Measurements from ENCODE around the gene PRMT9.

PRMT9 gene

DNA sequence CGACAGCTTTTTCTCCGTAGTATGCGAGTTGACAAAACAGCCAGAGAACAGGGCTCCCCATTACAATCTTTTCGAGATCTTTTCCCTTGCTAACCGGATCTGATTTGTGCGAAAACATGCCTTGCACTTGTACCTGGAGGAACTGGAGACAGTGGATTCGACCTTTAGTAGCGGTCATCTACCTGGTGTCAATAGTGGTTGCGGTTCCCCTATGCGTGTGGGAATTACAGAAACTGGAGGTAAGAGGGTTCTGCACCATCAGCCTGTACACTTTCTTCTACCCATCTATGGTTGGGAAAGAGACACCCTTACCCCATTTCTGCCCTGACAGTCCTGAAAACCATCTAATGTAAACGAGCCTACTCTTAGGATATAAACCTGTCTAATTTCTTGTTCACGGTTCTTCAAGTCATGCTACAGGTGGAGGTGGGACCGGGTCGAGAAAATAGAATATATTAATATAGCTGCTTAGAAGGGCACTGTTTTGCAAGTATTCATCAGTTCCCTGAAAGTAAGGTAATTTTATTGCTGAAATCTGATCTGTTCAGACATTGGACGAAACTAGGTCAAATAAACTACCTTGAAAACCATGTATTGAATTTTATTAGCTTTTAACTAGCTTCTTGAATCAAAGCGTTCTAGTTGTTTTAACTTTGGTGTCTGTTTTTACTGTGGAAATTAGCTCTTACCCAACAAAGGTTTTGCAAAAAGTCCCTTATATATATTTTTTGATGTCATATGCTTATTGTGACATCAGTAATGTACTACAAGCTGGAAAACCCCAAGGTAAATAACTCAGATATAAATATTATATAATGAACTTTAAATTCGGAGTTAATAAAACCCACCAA is 65.9 kb downstream of the PRMT9 start:
- no peak for DNase-seq

DNA sequence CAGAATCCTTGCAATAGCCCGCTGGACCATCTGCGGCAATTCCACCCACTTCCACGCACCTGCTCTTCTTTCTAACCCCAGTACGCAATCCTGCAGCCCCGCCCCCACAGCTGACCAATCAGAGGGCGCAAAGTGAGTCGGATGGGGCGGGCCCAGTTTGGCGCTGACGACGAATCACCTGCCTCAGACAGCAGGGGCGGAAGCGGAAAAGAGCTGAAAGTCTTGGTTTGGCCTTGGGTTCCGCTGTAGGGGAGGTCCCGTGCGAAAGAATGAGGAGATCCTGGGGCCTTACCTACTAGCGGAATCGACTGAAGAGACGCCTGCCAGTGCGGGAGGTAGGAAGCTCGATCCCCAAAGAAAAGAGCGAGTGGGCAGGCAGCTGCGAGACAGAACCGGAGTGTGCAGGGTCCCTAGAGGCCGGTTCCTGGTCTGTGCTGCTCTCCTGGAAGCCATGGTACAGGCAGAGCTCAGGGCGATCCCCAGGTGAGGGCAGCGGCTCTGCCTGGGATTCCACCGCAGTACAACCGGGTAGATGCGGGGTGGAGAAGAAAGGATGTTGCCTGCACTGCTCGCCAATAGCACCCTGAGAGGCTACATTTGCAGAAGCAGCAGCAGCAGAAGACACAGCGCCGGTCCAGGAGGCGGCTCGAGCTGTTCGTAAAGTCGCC is 66.7 kb downstream of the PRMT9 start, which contains the start of gene TMEM184C:
TMEM184C (plus strand) TSS at position 225 of the 668 bp plus-strand sequence. CDS start 560 bp downstream, outside the sequence.
- peak; percentile 93 for DNase-seq

DNA sequence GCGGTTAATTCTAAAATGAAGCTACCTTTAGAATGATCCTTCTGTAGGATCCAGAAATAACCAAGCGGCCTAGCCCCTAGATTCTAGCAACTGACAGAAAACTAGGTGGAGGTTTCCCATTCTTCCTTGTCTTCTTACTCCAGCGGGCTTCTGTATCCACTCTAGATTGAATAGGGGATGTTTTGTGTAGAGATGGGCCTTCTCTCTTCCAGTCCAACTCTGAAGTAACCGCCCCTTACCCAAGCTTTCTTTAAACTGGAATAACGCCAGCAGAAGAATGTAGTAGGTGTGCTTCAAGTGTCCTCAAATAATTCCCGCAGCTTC is 67.2 kb downstream of the PRMT9 start:
- no peak for DNase-seq

DNA sequence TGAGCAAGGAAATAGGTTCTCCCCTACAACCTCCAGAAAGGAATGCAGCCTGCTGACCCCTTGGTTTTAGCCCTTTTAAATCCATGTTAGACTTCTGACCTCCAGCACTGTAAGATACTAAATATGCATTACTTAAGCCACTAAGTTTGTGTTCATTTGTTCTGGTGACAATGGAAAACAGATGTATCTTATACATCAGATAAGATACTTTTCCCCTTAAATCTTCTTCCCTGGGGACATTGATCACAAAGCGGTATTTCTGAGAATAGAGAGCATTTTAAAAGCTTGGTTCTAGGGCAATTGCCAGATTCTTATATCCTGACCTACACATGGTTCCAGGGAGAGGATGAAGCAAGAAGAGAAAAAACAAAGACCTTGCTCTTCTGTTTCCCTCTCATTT is 73.3 kb downstream of the PRMT9 start:
- DNase-seq = no peak

DNA sequence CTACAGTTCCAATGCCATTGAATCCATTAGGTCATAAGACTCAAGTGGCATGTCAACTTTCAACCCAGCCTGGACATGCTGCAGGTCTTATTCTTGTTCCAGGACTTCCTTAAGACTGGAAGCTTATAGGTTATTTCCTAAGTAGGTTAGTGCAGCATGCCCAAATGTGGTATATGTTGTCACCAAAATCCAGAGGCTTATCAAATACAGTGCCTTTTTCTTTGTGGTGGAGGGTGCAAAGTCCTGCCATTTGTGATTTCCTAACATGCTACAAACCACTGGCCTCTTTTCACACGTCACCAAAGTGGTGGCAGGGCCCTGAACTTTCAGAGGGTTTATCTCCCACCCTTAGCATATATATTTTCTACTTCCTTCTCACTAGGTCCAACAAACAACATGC is 76.5 kb downstream of the PRMT9 start:
- DNase-seq = no peak

DNA sequence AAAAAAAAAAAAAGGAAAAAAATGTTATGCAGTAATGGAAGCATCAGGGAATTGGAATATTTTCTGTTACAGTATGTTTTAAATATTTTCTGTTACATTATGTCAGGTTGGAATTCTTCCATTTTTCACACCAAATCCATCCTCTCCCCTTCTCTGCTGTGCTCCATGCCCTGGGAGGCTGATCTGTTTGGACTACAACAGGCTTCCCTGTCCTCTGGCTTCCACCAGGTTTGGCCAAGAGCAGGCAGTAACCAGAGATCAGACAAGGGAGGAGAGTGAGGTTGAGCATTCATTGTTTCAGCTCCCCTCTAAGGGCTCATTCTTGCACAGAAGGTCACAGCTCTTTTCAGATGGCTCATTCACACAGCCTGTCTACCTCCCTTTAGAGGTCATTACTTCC is 78.5 kb downstream of the PRMT9 start:
- DNase-seq = no peak

DNA sequence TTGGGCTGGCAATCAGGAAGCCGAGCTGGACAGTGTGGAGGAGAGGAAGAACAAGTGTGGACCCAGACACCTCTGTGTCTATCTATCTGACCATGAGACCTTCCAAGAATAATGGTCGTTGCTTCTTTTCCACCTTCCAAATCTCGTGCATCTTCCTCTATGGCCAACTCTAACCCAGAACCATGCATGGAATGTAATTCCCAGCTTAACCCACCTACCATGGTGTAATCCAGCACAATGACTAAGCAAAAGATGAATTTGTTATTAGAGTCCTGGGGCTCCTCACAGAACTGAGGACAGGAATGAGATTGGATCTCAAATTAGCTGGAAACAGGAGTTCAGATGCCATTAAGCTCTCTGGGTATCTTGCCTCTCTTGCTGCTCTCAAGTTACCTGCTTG is 84.2 kb downstream of the PRMT9 start:
- no peak for DNase-seq

DNA sequence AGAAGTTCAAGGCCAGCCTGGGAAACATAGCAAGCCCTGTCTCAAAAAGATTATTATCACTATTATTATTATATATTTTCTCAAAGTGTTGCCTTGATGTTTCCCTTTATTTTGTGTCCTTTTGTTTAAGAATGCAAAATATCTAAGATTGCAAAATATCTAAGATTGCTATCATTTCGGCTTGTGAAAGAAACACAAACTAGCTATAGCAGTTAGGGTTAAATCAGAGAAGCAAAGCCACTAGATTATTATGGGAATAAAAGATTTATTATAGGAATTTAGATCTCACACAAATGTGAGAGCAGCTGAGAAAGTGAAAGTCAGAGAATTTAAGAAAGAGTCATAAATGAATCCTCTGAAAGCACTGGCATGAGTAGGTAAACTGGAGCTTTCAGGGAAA is 84.8 kb downstream of the PRMT9 start:
- DNase-seq = no peak

DNA sequence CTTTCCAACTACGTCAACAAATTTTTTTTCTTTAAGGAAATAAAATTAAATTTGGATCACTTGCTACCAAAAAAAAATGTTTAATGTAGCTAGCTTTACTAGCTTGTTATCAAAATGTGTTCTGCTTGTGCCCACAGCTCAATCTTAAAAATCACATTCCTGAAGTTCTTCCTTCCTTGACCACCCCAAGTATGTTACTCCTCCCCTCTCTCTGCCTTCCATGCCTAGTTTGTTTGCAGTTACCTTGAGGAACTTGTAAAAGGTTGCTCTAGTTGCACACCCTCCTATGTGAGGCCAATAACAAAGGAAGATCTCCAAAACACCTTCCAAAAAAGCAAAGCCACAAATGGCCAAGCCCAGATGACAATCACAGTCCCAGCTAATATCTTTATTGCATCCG is 86.4 kb downstream of the PRMT9 start:
- no peak for DNase-seq

DNA sequence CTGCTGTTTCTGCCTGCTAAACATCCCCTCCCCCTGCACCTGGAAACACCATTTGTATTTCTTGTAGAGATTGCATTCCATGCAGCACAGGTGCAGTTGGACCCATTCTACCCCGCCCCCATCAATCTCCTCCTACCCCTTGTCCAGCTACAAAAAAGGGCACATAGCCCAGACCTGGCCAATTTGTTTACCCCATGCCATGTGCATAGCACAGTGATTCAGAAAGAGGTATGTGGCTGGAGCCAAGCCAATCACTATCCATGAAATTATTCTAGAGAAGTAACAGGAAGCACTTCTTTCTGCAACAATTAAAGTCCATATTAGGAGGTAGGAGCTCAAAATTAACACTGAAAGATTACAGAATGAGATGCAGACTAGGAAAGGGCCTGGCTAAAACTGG is 87.0 kb downstream of the PRMT9 start:
- no peak for DNase-seq

DNA sequence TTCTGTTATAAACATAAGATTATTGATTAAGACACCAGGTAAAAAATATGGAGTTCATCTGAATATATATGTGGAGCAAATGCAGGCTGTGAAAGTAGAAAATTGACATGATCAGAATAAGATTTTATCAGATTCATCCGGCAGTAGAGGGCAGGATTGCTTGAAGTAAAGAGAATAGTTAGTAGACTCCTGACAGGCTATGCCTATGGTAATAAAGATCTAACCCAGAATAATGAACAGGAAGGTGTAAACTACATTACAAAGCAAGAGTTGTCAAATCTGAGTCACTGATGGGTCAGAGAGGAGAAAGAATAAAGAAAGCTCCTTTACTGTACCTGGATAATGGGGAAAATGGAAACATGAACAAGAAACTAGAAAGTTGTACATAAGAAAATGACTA is 87.6 kb downstream of the PRMT9 start:
- no peak for DNase-seq

DNA sequence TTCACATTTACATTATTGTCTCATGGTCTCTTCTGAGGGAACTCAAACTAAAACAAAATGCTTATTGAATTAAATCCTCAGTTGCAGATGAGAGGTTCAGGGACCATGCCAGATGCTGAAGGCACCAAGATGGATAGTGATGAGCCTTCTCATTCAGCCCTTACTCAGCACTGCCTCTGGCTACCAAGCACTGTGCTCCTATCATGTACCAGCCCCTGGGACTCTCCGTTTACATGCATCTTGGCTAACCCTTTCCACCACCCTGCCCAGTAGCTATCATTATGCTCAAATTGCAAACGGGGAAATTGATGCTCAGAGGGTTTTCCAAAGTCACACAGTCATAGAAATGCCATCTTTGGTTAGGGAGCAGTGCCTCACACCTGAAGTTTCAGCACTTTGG is 89.4 kb downstream of the PRMT9 start:
- DNase-seq = no peak

DNA sequence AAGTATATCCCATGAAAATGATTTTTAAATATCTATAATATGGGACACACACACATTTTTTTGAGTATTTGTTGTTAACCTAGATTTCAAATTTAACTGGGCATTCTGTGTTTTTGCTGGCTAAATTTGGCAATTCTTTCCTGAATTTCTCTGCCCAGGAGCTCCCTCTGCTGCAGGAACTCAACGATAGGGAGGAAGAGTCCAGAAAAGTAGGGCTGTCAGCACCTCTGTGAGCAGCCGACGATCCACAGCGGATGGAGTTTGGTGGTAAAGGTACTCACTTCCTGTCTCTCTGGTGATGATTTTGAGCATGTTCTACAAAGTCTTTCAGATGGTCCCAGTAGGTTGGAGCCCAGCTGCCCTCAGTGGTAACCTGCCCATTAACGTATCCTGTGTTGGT is 89.9 kb downstream of the PRMT9 start:
- DNase-seq = no peak

DNA sequence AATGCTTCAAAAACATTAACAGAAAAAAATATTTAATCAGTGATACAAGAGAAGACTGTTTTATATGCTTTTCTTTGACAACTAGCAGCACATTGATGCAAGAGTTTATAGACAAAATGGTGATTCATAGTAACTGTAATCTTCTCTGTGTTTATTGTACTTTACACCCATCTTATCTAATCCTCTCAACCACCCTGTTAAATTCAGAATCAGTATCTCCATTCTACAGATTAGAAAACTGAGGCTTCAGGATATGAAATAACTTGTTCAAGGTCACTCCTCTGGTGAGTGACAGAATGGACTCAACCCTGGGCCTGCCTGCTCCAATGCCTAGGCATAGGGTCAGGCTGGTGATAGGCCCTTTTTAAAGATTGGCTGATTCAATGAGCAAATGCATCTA is 92.9 kb downstream of the PRMT9 start:
- no peak for DNase-seq

DNA sequence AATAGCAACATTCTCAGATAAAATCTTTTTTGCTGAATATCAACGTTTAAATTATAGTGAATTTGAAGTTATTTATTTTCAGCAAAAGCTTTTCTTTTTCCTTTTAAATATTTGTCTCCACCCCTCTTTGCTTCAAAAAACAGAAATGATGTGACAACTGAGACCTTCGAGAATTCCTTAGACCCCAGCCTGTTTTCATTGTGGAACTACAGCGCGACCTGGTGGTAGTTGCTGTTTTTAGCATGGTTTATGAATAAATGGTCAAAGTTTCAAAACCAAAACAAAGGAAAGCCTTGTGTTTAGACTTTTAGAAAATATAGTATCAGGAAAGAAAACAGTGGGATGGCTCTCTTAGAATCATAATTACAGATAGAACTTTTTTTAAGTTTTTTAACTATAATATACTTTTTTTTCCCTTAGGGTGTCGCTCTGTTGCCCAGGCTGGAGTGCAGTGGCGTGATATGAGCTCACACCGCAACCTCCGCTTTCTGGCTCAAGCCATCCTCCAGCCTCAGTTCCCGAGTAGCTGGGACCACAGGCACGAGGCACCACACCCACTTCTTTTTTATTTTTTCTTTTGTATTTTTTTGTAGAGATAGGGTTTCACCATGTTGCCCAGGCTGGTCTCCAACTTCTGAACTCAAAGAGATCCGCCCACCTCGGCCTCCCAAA is 93.6 kb downstream of the PRMT9 start:
- DNase-seq = no peak

DNA sequence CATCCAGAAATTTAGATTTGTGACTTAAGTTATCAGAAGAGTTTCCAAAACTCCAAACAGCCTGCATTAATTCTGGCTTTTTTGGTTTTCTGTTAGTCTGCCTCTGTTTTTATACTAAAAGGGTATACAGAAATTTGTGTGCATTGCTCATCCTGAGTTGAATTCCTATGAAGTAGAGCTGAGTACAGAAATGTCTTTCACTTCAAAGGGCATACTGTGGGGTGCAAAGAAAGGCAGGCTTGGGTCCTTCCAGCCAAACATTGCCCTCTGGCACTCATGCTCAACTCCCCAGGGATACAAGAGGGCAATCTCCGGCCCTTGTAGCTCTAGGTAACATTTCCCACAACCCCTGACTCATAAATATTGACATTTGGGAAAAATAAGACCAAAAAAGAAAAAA is 94.4 kb downstream of the PRMT9 start:
- DNase-seq = no peak

Data from NCI-H146 (cell line).